H1 (cell line): ENCODE results near the gene DHX34. TPM values are rescaled to one million over a fixed set of nuclear protein-coding genes. Genes with fewer than 3 reads are reported as not detected.

Experiments
- BCL11A ChIP-seq, 2 experiments: IDR thresholded peaks; one replicate each; pipeline ENCODE4 v1.6.1; 2011; ENCODE audit warnings: low read depth in 2 of 2, low read length in 2 of 2, mild to moderate bottlenecking in 2 of 2
- CREB1 ChIP-seq: IDR thresholded peaks from 2 replicates; pipeline ENCODE4 v1.6.1; 2012; ENCODE audit warnings: inconsistent platforms
- MAFK ChIP-seq: IDR thresholded peaks from 2 replicates; pipeline ENCODE4 v1.6.1; 2012; ENCODE audit warnings: low read depth, mild to moderate bottlenecking, improper control_type of control experiment, low read length
- RFX5 ChIP-seq: IDR thresholded peaks from 2 replicates; pipeline ENCODE4 v1.6.1; 2011; ENCODE audit warnings: low read depth, low read length, improper control_type of control experiment, borderline replicate concordance
- SRF ChIP-seq: IDR thresholded peaks from 2 replicates; pipeline ENCODE4 v1.6.1; 2011; ENCODE audit warnings: mild to moderate bottlenecking, low read depth, low read length, moderate library complexity
- polyA plus RNA-seq, 7 experiments: library from polyadenylated mRNA; depleted of rRNA in 3 of 7; stranded (reverse) in 5 of 7; unstranded in 2 of 7; fragments of >200 nt in 5 of 7; fragments of 200-250 nt in 2 of 7; gene quantifications; 1 replicate in 5 of 7; 2 replicates in 1 of 7; 4 replicates in 1 of 7; pipeline versions ENCODE4 v1.2.1 to v1.2.3, GENCODE V29; 2011 to 2013; ENCODE audit warnings: missing spikeins in 2 of 7, mixed read lengths in 2 of 7
- total RNA-seq: library from RNA; stranded (reverse); fragmentation: NEBNext Ultra II Directional; extraction: Animal tissue kit (Norgen Biotek cat#: 25700); gene quantifications from 2 replicates; pipeline ENCODE4 v1.2.1, GENCODE V29; 2021
- TF ChIP-seq, protein P1 (sequence below): fragments of 300-600 bp; sonication (generic); IDR thresholded peaks from 2 replicates; pipeline ENCODE4 v1.7.1; 2012; ENCODE audit warnings: low read length, moderate library complexity, mild to moderate bottlenecking, inconsistent platforms; ENCODE audit not compliant: insufficient replicate concordance

DHX34 gene
- total and polyA plus RNA-seq, 2 of the 8 experiments (the other 6 are each of a cell fraction or from before 2014, with no cell fraction given) = 17.5 to 24.3 TPM

DNA sequence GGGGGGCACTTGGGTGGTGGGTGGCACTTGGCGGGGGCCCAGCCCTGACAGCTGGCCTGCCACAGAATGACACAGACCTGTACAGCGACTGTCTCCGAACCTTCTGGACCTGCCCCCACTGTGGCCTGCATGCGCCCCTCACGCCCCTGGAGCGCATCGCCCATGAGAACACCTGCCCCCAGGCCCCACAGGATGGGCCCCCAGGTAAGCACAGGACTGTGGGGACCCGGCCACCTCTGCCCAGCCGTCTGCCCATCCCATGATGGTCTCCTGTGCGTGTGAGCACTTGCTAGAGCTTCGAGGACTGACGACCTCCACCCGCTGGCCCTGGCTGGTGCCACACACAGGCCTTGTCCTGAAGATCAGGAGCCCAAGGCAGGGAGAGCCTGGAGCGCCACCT is 32.0 kb downstream of the DHX34 start (continued):
- TF ChIP-seq, protein P1, sequence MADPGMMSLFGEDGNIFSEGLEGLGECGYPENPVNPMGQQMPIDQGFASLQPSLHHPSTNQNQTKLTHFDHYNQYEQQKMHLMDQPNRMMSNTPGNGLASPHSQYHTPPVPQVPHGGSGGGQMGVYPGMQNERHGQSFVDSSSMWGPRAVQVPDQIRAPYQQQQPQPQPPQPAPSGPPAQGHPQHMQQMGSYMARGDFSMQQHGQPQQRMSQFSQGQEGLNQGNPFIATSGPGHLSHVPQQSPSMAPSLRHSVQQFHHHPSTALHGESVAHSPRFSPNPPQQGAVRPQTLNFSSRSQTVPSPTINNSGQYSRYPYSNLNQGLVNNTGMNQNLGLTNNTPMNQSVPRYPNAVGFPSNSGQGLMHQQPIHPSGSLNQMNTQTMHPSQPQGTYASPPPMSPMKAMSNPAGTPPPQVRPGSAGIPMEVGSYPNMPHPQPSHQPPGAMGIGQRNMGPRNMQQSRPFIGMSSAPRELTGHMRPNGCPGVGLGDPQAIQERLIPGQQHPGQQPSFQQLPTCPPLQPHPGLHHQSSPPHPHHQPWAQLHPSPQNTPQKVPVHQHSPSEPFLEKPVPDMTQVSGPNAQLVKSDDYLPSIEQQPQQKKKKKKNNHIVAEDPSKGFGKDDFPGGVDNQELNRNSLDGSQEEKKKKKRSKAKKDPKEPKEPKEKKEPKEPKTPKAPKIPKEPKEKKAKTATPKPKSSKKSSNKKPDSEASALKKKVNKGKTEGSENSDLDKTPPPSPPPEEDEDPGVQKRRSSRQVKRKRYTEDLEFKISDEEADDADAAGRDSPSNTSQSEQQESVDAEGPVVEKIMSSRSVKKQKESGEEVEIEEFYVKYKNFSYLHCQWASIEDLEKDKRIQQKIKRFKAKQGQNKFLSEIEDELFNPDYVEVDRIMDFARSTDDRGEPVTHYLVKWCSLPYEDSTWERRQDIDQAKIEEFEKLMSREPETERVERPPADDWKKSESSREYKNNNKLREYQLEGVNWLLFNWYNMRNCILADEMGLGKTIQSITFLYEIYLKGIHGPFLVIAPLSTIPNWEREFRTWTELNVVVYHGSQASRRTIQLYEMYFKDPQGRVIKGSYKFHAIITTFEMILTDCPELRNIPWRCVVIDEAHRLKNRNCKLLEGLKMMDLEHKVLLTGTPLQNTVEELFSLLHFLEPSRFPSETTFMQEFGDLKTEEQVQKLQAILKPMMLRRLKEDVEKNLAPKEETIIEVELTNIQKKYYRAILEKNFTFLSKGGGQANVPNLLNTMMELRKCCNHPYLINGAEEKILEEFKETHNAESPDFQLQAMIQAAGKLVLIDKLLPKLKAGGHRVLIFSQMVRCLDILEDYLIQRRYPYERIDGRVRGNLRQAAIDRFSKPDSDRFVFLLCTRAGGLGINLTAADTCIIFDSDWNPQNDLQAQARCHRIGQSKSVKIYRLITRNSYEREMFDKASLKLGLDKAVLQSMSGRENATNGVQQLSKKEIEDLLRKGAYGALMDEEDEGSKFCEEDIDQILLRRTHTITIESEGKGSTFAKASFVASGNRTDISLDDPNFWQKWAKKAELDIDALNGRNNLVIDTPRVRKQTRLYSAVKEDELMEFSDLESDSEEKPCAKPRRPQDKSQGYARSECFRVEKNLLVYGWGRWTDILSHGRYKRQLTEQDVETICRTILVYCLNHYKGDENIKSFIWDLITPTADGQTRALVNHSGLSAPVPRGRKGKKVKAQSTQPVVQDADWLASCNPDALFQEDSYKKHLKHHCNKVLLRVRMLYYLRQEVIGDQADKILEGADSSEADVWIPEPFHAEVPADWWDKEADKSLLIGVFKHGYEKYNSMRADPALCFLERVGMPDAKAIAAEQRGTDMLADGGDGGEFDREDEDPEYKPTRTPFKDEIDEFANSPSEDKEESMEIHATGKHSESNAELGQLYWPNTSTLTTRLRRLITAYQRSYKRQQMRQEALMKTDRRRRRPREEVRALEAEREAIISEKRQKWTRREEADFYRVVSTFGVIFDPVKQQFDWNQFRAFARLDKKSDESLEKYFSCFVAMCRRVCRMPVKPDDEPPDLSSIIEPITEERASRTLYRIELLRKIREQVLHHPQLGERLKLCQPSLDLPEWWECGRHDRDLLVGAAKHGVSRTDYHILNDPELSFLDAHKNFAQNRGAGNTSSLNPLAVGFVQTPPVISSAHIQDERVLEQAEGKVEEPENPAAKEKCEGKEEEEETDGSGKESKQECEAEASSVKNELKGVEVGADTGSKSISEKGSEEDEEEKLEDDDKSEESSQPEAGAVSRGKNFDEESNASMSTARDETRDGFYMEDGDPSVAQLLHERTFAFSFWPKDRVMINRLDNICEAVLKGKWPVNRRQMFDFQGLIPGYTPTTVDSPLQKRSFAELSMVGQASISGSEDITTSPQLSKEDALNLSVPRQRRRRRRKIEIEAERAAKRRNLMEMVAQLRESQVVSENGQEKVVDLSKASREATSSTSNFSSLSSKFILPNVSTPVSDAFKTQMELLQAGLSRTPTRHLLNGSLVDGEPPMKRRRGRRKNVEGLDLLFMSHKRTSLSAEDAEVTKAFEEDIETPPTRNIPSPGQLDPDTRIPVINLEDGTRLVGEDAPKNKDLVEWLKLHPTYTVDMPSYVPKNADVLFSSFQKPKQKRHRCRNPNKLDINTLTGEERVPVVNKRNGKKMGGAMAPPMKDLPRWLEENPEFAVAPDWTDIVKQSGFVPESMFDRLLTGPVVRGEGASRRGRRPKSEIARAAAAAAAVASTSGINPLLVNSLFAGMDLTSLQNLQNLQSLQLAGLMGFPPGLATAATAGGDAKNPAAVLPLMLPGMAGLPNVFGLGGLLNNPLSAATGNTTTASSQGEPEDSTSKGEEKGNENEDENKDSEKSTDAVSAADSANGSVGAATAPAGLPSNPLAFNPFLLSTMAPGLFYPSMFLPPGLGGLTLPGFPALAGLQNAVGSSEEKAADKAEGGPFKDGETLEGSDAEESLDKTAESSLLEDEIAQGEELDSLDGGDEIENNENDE = no peak
- TF ChIP-seq CREB1 (no peak), BCL11A (IDR thresholded peaks at IDR 0.05; ENCODE audit: low read depth in 2 of 2, low read length in 2 of 2) (no peak), MAFK (no peak), SRF (no peak), RFX5 (no peak)
